Activated CD8-positive, alpha-beta memory T cell treated with anti-CD3 and anti-CD28 coated beads, Interleukin-2, amount 50 U/mL, for 1 hour (primary cell): ENCODE data around the gene POLR2B.
A peak's percentile ranks its signal among the peaks of the same experiment; 100 is the strongest.
"Not testable (repeated sequence)": the region's sequence is repeated elsewhere in the genome, so short reads cannot be mapped to it uniquely, and the experiment has no call there.

ENCODE experiments used
- DNase-seq: peaks from one replicate; pipeline ENCODE4 v3.0.0-alpha.2; 2020; ENCODE audit errors: extremely low read depth

Gene POLR2B

DNA sequence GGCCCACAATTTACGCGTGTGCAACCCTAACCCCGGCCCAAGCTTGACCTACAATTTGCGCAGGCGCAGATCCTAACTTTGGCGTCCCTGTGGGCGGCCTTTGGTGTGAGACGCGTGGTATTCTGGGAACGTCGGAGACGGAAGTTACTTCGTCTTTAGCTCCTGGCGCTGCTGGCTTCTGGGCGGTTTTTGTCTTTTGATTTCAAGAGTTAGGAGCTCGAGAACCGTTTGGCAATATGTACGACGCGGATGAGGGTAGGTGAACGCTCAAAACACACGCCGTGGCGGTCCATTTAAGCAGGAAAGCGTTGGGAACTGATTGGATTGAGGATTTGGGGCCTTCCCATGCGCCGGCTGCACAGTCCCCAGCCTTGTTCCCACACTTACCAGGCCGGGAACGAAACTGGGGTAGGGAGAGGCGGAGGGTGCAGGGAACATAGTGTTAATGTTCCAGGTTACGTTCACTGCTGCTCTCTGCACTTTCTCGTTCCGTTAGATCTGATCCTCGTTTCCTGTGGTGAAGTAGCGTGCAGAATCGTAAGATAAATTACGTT is at the start of gene POLR2B:
TSS of gene POLR2B (plus strand) at position 147 of the 554 bp plus-strand sequence. CDS start at position 237, 90 bp downstream.
- peak; percentile 61 for DNase-seq

DNA sequence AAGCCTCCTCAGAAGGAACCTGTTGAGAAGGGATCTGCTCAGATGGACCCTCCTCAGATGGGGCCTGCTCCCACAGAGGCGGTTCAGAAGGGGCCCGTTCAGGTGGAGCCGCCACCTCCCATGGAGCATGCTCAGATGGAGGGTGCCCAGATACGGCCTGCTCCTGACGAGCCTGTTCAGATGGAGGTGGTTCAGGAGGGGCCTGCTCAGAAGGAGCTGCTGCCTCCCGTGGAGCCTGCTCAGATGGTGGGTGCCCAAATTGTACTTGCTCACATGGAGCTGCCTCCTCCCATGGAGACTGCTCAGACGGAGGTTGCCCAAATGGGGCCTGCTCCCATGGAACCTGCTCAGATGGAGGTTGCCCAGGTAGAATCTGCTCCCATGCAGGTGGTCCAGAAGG is 48.1 kb upstream of the POLR2B start:
- DNase-seq: no peak

- DNase-seq: no peak
Measured at GRCh38 chr4:56931924-56932323, 46.8 kb upstream of the POLR2B start.

DNA sequence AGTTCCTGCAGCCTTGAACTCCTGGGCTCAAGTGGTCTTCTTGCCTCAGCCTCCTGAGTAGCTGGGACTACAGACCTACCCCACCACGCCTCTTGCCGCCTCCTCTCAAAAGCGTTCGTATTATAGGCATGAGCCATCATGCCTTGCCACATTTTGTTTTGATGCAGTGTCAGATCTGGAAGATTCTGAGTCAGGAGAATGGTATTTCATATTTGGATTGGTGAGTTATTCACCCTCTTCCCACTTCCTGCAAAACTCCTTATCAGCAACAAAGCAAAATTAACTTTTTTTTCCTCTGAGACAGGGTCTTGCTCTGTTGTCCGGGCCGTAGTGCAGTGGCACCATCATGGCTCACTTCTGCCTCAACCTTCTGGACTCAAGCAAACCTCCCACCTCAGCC is 41.4 kb upstream of the POLR2B start:
- no peak for DNase-seq

GRCh38 chr4:56939826-56940225 is 38.9 kb upstream of the POLR2B start:
- not testable (repeated sequence) for DNase-seq

- no peak for DNase-seq
Measured at GRCh38 chr4:56940403-56940802, 38.3 kb upstream of the POLR2B start.

DNA sequence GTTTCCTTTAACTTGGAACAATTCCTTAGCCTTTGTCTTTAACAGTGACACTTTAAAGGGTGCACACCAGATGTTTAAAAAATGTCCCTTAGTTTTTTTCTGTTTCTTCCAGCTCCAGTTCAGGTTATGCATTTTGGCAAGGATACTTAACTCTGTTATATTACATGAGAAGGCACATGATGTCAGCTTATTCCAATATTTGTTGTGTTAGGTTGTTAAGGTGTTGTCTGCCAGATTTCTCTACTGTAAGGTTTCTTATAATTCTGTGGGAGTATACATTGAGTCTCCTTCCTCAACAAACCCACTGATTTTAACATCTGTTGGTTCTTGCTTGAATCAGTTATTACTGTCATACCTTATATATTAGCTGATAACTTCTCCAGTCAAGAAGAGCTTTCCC is 37.7 kb upstream of the POLR2B start:
- no peak for DNase-seq

DNA sequence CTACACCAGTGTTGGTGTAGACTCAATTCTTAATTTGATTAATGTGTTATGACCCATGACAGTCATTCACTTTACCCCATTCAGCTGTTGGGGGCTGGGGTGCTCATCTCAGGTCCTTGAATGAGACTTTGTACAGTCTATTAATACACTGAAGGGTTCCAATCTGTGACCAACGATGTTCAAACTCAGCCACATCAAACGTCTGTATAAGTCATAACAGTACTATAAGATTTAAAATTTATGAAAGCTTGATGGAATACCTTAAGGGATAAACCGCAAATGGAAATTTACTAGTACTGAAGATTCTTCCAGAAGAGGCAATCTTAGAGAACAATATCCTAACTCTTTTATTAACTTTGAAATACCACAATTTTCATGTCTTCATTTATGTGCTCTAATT is 37.3 kb upstream of the POLR2B start:
- DNase-seq: no peak

DNA sequence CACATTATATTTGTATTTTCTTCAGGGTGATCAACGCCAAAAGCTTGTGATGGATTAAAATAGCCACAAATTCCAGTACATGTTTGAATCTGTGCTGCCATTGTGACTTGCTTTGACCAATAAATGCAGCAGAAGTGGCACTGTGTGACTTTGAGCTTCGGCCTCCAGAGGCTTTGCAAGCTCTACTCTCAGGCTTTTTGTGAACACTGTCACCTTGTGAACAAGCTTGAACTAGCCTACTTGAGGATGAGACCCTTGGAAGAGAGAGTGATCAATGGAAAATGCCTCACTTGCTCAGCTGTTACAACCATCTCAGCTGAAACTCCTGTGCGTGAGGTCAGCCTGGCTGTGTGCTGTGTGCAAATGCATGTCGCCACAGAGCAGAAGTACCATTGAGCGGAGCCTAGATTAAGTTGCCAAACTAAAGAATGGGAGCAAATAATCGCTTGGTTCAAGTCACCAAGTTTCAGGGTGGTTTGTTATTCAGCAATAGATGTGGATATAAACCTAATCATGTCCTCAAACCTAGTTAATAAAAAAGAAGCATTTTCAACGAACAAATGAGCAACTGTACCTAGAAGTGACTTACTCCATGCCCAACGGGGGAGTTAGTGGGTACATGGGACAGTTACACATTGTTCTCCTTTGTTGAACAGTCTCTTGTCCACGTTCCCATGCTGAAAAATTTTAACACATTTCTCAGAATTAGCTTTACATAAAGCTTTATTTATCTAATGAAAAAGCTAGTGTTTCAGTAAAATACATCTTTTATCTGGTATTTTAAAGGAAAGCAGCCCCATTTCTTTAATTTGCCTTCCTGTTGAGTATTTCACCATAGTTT is 24.8 kb upstream of the POLR2B start:
- DNase-seq: no peak

- DNase-seq: no peak
Measured at GRCh38 chr4:56958111-56958517, 20.6 kb upstream of the POLR2B start.

DNA sequence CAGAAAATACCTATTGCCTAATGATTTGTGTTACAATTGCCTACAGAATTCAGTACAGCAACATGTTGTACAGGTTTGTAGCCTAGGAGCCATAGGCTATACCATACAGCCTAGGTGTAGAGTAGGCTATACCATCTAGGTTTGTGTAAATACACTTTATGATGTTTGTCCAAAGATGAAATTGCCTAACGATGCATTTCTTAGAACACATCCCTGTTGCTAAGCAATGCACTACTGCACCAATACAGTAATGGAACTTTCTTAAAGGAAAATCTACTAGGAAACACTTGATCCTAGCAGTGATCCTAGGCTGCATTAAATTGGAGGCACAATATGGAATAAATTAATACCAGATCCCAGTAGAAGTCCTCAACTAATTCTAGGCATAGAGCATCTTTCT is 19.6 kb upstream of the POLR2B start:
- DNase-seq: no peak

- DNase-seq: no peak
Measured at GRCh38 chr4:56961107-56961500, 17.6 kb upstream of the POLR2B start.

DNA sequence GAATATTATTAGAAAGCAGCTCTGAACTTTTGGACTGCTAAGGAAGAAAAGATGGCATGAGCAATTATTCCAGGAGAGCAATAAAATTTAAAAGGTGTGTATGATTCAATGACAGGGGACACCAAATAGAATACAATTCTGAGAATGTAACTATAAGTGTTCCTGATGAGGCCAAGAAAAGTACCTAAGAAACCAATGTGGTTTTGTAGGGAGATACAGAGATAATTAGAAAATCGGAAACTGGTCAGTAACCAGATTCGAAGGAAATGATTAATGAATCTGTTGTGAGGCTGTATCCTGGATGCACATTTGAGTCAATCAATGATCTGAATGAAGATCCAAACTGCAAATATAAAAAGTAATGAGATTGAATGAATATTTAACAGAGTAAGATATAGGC is 7.3 kb upstream of the POLR2B start:
- no peak for DNase-seq

GRCh38 chr4:56972389-56972788 is 6.3 kb upstream of the POLR2B start:
- DNase-seq: no peak

DNA sequence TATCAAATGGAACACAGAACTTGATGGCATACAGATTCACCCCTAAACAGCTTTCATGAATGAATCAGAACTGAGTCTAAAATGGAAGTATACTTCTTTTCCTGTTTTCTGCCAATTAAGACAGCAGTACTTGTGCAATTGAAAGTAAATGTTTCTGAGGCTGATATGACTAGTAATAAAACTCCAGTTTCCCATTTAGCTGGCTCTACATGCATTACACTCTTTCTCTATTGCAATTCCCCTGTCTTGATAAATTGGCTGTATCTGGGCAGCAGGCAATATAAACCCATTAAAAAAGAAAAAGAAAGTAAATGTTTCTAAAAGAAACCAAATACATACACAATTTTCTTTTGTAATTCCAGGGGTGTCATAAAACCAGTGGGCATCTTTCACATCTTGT is 5.9 kb upstream of the POLR2B start:
- no peak for DNase-seq

DNA sequence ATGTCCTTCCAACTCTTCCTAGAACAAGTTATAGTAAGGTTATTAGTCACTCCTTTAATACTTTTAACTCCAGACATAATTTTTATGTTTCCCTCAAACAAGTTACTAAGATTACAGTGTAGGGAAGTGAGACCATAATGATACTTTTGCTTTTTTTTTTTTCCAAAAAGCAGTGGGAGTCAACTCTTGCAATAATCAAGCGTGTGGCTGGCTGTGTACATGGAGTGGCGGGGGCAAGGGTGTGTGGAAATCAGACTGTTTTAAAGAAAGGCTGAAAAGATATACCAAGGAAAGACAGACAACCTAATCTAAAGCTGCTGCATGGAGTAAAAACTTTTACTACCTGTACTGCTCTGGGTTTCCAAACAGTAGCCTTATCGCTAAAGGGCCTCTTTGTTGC is 5.4 kb upstream of the POLR2B start:
- DNase-seq: no peak

- no peak for DNase-seq
Measured at GRCh38 chr4:56976283-56976836, 2.3 kb upstream of the POLR2B start.

DNA sequence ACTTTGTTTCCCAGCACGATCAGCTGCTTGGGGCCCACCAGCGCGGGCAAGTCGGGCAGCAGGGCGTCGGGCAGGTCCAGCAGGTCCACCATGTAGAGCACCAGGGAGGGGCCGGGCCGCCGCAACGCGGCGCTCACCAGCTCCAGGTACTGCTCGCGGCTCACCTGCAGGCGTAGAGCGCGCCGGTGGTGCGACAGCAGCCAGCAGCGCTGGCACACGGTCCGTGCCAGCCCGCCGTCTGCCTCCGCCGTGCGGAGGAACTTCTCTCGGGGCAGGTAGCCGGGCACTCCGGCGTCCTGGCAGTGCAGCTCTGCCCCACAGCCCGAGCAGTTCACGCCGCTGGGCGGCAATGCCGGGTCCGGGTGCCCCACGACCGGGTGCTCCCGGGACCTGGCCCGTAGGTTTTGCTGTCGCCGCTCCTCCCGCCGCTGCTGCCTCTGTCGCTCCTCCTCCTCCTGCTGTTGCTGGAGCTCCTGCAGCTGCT is 1.8 kb upstream of the POLR2B start:
- no peak for DNase-seq

DNA sequence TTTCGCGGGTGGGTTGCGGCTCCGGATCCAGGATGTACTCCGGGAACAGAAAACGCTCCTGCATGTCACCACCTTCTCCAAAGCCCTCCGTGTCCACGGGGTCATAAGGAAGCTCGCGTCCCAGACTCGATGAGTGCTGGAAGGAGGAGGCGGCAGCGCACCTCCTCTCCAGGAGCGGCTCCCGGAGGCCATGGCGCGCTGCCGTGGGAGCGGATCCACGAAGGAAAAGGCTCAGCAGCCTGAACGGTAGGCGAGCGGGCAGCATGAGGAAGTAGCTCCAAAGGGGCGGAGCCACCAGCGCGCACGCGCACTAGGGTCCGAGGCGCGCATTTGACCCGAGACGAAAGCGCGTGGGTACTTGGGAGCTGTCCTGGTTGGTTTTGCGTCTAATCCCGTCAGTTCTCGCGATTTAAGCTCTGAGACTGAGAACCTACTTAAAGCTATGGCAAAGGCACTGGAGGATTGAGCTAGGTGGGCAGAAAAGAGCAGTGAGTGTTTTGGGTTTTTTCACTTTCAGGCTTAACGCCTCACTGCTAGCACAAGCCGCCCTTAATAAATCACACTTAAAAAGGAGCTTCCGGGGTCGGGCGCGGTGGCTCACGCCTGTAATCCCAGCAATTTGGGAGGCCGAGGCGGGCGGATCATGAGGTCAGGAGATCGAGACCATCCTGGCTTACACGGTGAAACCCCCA is 1.2 kb upstream of the POLR2B start, which contains the start of gene NOA1:
TSS of gene NOA1 (minus strand) at position 286 of the 692 bp plus-strand sequence. CDS start at position 265, 21 bp downstream.
- DNase-seq: peak; percentile 87

GRCh38 chr4:56979421-56980072 is 851 bp downstream of the POLR2B start:
- DNase-seq: no peak

- no peak for DNase-seq
Measured at GRCh38 chr4:56981795-56982201, 3.1 kb downstream of the POLR2B start.

DNA sequence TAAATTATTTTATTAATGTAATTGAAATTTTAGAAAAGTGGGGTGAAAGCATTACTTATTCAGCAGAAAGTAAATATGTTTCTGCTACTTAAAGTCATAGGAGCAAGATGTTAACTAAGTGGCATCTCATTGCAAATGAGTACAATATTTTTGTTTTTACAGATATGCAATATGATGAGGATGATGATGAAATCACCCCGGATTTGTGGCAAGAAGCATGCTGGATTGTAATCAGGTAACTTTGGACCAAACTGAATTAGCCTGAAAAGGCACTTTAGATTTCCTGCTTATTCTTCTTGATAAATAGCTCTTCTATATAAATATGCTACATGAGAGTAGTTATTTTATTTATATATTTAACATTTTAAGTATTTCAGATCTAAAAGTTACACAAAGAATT is 7.5 kb downstream of the POLR2B start:
- no peak for DNase-seq
